HFF-Myc (cell line): ENCODE results near the gene ATP13A5.

Source experiments
- DNase-seq: peaks from one replicate; pipeline ENCODE4 v3.0.0-alpha.2; 2011; ENCODE audit warnings: low read depth; ENCODE audit errors: extremely low read depth
- H3K4me3 ChIP-seq: replicated peaks from 2 replicates; pipeline ENCODE4 v1.5.1; 2011; ENCODE audit warnings: low read depth, mild to moderate bottlenecking, control low read depth, low read length
- TF ChIP-seq, protein P1 (sequence below): IDR thresholded peaks from 2 replicates; pipeline ENCODE4 v1.5.1; 2012; ENCODE audit warnings: mild to moderate bottlenecking, low read depth, low read length, control low read depth; ENCODE audit errors: missing control alignments

Gene ATP13A5

DNA sequence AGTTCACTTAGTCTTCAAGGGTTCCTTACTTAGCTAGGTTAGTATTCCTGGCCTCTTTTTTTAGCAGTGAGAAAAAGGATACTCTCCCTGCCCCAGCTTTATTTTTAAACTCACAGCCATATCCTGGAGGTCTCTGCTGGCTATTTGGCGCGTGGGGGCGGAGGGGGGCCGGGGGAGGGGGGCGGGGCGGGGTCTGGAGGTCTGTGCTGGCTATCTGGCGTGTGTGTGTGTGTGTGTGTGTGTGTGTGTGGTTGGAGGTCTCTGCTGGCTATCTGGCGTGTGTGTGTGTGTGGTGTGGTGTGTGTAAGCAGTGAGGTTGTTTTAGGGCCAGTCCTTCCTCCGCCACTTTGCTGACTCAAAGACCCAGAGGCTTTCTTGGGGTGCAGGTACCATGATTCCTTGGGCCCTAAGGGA lies 138.1 kb downstream of the ATP13A5 start:
- no peak for DNase-seq
- H3K4me3 ChIP-seq = peak overlapping the region; percentile 27
- TF ChIP-seq, protein P1, sequence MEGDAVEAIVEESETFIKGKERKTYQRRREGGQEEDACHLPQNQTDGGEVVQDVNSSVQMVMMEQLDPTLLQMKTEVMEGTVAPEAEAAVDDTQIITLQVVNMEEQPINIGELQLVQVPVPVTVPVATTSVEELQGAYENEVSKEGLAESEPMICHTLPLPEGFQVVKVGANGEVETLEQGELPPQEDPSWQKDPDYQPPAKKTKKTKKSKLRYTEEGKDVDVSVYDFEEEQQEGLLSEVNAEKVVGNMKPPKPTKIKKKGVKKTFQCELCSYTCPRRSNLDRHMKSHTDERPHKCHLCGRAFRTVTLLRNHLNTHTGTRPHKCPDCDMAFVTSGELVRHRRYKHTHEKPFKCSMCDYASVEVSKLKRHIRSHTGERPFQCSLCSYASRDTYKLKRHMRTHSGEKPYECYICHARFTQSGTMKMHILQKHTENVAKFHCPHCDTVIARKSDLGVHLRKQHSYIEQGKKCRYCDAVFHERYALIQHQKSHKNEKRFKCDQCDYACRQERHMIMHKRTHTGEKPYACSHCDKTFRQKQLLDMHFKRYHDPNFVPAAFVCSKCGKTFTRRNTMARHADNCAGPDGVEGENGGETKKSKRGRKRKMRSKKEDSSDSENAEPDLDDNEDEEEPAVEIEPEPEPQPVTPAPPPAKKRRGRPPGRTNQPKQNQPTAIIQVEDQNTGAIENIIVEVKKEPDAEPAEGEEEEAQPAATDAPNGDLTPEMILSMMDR = no peak

DNA sequence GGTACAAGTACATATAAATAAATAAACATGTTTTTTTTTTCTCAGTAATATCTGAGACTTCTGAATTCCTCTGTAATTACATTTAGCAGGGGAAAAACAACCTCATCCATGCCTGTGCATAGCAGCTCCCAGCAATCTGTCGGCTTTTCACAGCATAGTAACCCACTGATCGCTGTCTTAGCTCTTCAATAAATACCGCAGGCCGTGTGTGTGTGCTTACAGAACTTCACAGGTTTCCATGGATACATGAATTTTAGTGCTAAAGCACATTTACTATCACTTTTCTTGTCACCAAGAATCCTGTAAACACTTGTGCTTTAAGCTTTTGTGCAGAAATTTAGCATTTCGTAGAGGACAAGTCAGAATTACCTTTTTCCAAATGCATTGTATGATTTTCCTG lies 141.5 kb downstream of the ATP13A5 start:
- TF ChIP-seq, protein P1 = no peak
- H3K4me3 ChIP-seq = no peak overlapping the region
- no peak for DNase-seq

DNA sequence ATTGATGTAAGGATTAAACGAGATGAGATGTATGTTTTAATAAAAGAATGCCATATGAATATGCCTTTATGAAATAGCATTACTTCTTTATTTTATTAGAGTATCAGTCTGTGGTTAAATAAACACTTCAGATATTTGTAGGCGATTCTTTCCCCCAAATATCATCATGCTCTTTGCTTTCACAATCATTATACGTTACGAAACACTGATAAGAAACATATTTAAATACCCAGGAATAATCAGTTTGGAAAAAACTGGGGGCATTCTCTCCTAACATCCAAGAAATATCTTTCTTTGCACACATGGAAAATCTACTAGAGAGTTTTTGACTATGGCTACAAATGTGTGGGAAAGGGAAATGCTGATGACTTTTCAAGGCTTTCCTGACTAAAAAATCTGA lies 142.0 kb downstream of the ATP13A5 start:
- no peak overlapping the region for H3K4me3 ChIP-seq
- no peak for DNase-seq
- TF ChIP-seq, protein P1 = no peak

DNA sequence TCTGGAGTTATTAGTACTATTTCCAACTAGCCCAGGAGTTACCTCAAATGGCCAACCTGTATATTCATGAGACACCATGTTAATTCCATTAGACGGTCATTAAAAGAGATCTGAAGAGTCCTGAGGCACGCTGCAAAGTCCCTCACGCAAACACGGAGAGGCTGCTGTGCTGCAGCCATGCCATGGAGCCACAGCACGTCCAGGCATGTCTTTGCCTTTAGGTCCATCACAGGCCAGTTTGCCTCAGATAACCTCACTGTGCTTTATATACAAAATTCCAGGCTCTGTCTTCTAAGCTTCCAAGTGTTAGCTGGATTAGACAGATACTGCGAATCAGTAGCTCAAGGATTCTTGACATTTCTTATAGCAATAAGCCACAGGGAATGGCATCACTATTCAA lies 147.4 kb downstream of the ATP13A5 start:
- no peak overlapping the region for H3K4me3 ChIP-seq
- DNase-seq = no peak
- TF ChIP-seq, protein P1 = no peak

DNA sequence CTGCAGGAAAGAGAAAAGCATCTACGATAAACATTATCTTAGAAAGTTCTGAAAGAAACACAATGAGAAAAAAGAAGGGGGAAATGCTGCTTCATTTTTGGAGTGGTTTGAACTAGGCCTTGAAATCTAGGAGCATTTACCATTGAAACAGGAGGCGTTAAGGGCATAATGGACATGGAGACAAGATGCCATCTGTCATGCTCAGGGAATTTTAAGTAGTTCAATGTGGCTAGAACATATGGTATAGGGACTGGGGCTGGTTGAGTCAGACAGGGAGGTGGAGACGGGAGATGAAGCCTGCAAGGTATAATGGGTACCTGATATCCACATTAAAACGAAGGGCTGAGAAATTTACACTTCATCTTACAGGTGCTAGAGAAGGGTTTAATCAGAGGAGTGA lies 147.9 kb downstream of the ATP13A5 start:
- DNase-seq = no peak
- no peak overlapping the region for H3K4me3 ChIP-seq
- TF ChIP-seq, protein P1 = no peak

DNA sequence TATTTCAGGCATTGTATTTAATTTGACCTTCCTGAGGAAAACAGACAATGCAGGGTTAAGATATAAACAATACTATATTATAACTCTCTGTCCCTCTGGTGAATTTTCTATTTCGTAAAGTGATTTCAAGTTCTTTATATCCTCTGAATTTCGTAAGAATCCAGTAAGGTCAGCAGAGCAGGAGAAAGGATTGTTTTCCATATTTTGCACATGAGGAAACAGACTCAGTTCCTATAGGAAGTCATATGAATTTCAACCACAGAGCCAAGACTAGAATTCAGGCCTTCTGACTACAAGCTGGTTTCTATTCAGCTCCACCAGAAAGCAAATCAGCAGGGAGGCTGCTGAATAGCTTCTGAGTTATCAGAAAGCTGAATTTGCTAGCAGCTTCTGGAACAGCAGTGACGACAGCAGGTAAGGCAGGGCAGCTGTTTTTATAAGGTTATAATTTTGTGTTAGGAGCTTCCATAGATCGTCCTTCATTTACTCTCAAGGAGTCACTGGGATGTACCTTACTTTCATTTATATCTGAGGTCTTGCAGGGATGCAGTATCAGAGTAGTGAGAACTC lies 148.6 kb downstream of the ATP13A5 start:
- H3K4me3 ChIP-seq = no peak overlapping the region
- TF ChIP-seq, protein P1 = no peak
- no peak for DNase-seq

DNA sequence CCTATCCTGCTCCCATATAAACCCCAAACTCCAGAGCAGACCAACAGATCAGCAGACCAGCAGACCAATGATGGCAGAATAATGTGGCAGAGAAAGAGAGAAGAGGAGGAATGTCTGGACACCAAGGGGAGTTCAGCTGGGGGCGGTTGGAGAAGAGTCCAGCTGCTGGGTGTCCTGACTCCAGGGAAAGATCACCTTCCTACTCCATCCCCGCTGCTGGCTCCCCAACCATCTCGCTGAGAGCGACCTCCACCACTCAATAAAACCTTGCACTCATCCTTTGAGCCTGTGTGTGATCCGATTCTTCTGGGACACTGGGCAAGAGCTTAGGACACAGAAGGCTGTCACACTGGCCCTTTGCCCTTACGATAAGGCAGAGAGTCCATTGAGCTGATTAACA lies 150.3 kb downstream of the ATP13A5 start:
- no peak overlapping the region for H3K4me3 ChIP-seq
- TF ChIP-seq, protein P1 = no peak

More for the DNA sequence above, 150.3 kb downstream of the ATP13A5 start:
- DNase-seq = no peak
